Activated CD4-positive, alpha-beta T cell treated with anti-CD3 and anti-CD28 coated beads for 24 hours (primary cell): Measurements from ENCODE around the gene SERTAD2.

Experiments used
- DNase-seq, 2 donors: peaks; one replicate each; pipeline ENCODE4 v3.0.0-alpha.2; 2020; ENCODE audit warnings: low read depth in 2 of 2

The SERTAD2 gene

GRCh38 chr2:64649013-64649484 lies 4.7 kb downstream of the SERTAD2 start:
- no peak for DNase-seq

- peak; percentile 85 to 87 for DNase-seq
Observed at GRCh38 chr2:64646007-64646880, 7.5 kb downstream of the SERTAD2 start.

- DNase-seq, result peak; percentile 25 to 28
Observed at GRCh38 chr2:64644458-64645382, 9.0 kb downstream of the SERTAD2 start.

GRCh38 chr2:64643838-64644457 lies 9.8 kb downstream of the SERTAD2 start:
- no peak for DNase-seq

GRCh38 chr2:64641599-64641998 lies 12.1 kb downstream of the SERTAD2 start:
- DNase-seq, result no peak

- no peak for DNase-seq
Observed at GRCh38 chr2:64640153-64641044, 13.3 kb downstream of the SERTAD2 start.

DNA sequence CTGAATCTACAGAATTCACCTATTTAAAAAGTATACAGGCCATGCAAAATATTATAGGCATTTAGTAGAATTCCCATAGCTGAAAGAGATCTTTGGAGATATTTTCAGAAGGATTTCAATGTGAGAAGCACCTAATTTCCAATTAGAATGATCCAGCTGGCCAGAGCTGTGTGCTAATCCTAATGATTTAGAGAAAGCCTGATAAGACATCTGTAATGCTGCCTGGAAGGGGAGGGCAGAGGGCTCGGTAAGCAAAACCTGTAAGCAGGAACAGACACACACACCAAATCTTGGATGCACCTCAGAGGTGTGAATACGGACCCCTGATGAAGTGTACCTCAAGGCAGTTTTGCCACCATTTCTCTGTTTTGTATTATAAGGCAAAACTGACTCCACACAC lies 14.0 kb downstream of the SERTAD2 start:
- no peak for DNase-seq

DNA sequence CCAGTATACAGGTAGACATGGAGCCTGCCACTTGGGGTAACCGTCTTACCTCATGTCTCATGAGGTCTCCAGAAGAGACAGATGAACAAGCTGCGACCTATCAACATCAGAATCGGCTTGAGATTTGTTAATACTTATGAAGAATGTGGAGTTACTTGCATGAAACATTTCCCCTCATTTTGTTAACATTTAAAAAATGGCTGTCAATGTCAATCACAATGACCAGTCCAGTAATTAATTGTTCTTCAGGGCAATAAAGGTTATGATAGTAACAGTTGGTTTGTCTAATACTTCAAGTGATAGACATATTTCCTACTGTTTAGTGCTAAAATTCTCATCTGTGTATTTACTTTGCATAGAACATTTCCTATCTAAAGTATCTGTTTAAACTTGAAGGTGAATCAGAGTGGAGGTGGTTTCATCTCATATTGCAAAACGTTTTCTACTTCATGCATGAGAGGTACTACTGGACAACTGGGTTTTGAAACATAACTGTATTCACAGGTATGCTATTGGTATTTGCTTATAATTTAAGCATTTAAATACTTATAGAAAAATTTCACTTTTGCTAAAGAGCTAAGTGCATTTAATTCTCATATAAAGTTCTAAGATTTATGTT lies 15.1 kb downstream of the SERTAD2 start:
- no peak for DNase-seq

DNA sequence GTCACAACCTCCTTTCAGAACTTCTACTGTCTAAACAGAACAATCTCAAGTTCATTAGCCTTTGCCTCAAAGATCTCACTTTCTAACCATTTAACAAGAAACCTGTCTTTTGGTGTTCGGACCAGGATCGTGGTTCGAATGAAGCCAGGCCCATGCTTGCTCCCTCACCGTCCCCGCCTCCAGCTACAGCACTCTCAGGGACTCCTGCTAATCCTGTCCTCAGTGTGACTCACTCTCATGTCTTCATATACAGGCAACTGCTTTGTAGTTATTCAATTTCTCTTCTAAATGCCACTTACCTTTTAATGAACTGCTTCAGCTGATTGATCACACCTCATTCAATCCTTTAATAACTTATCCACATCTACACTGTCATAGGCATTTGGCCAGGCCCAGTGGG lies 15.8 kb downstream of the SERTAD2 start:
- no peak for DNase-seq

GRCh38 chr2:64637000-64637635 lies 16.6 kb downstream of the SERTAD2 start:
- no peak for DNase-seq

GRCh38 chr2:64635976-64636911 lies 17.5 kb downstream of the SERTAD2 start:
- no peak for DNase-seq

DNA sequence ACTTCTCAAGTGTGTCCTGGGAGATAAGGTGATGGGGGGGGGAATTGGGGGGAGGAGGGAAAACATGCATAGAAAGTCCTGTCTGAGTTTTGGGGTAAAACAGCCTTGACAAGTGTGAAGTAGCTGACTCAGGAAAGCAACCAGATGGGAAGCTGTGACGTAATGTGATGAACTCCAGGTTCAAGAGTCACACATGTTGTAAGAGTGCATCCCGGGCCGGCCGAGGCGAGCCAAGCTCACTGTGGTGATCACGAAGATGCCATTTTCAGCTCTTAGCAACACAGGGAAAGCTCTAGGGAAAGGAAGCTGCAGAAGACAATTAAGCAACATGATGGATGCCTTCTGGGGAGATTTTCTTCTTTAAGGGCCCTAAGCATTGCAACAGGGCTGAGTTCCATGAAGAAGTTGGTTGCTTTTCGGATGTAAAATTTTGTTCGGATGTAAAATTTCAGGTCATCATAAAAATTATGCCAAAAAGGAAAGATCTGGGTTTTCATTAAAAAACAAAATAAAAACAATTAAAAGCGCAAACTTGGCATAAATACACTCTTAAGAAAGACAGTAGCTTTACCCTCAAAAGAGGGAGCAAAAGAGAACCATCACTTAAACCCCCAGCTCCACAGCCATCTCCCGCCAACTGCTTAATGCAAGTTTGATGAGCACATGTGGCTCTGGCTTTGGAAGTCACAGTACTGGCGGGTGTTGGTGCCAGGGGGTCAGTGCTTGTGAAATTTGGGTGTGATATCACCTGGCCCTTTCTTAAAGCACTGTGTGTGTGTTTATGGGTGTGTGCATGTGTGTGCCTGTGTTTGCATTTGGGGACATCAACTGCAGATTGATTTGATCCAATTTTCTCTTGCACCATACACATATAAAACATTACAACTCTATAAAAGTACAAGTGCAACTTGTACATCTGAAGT lies 19.1 kb downstream of the SERTAD2 start:
- no peak for DNase-seq

- no peak for DNase-seq
Observed at GRCh38 chr2:64632835-64633819, 20.6 kb downstream of the SERTAD2 start.

- no peak for DNase-seq
Observed at GRCh38 chr2:64631771-64632170, 21.9 kb downstream of the SERTAD2 start.

GRCh38 chr2:64630752-64631151 lies 23.0 kb downstream of the SERTAD2 start:
- no peak for DNase-seq

DNA sequence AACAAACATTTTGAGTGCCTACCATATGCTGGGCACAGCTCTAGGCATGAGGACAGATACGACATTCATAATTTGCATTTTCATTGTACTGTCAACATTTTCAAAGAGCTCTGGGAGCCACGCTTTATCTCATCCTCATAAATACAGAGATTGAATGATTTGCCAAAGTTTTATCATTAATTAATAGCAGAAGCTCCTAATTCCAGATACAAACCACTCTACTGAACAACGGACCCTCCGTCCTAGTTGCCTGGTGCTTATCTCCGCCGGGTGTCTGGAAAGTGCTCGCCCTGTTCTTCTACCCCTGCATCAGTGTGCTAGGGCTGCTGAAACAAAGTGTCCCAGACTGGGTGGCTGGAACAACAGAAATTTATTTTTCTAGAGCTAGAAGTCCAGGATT lies 23.8 kb downstream of the SERTAD2 start:
- no peak for DNase-seq
